GM18517 (cell line): ENCODE data around the gene GBE1.
"Not testable (repeated sequence)": the region's sequence is repeated elsewhere in the genome, so short reads cannot be mapped to it uniquely, and the experiment has no call there.

Experiments used
- ATAC-seq: cut with Tn5 transposase; IDR thresholded peaks from one replicate; pipeline ENCODE4 v1.9.1; 2021; ENCODE audit warnings: mild to moderate bottlenecking, moderate library complexity; ENCODE audit not compliant: unreplicated experiment

Gene GBE1

GRCh38 chr3:81758275-81758674 lies 3.2 kb downstream of the GBE1 start:
- no peak for ATAC-seq

GRCh38 chr3:81753416-81754027 lies 7.9 kb downstream of the GBE1 start:
- no peak for ATAC-seq

- no peak for ATAC-seq
Measured at GRCh38 chr3:81752604-81753003, 8.8 kb downstream of the GBE1 start.

GRCh38 chr3:81749265-81749664 lies 12.2 kb downstream of the GBE1 start:
- no peak for ATAC-seq

- ATAC-seq, result not testable (repeated sequence)
Measured at GRCh38 chr3:81747280-81747679, 14.2 kb downstream of the GBE1 start.

GRCh38 chr3:81744366-81744765 lies 17.1 kb downstream of the GBE1 start:
- ATAC-seq, result no peak

- no peak for ATAC-seq
Measured at GRCh38 chr3:81743096-81744025, 18.1 kb downstream of the GBE1 start.

- ATAC-seq, result no peak
Measured at GRCh38 chr3:81742581-81742980, 18.9 kb downstream of the GBE1 start.

GRCh38 chr3:81741216-81741615 lies 20.2 kb downstream of the GBE1 start:
- no peak for ATAC-seq

- no peak for ATAC-seq
Measured at GRCh38 chr3:81740731-81741130, 20.7 kb downstream of the GBE1 start.

- no peak for ATAC-seq
Measured at GRCh38 chr3:81735334-81735733, 26.1 kb downstream of the GBE1 start.

GRCh38 chr3:81734742-81735141 lies 26.7 kb downstream of the GBE1 start:
- no peak for ATAC-seq

- ATAC-seq, result no peak
Measured at GRCh38 chr3:81732642-81733041, 28.8 kb downstream of the GBE1 start.

- no peak for ATAC-seq
Measured at GRCh38 chr3:81728766-81729544, 32.5 kb downstream of the GBE1 start.

GRCh38 chr3:81726735-81727134 lies 34.7 kb downstream of the GBE1 start:
- no peak for ATAC-seq

GRCh38 chr3:81726132-81726531 lies 35.3 kb downstream of the GBE1 start:
- no peak for ATAC-seq

GRCh38 chr3:81723732-81724313 lies 37.6 kb downstream of the GBE1 start:
- no peak for ATAC-seq

- no peak for ATAC-seq
Measured at GRCh38 chr3:81718311-81718710, 43.1 kb downstream of the GBE1 start.

- no peak for ATAC-seq
Measured at GRCh38 chr3:81716870-81717509, 44.5 kb downstream of the GBE1 start.

- no peak for ATAC-seq
Measured at GRCh38 chr3:81713031-81713430, 48.4 kb downstream of the GBE1 start.

- ATAC-seq, result no peak
Measured at GRCh38 chr3:81709606-81710005, 51.8 kb downstream of the GBE1 start.
